MCF 10A (cell line): ENCODE data around the gene BDKRB1. TPM values are rescaled to one million over a fixed set of nuclear protein-coding genes. Genes with fewer than 3 reads are reported as not detected.

ENCODE experiments used
- Bru-seq: library from RNA; stranded (reverse); fragments of 400-500 nt; gene quantifications from one replicate; lab custom pipeline; 2021; lab: Mats Ljungman, UMichigan
- BruChase-seq, 2 experiments: library from RNA; stranded (reverse); fragments of 400-500 nt; gene quantifications; one replicate each; lab custom pipeline; 2021; lab: Mats Ljungman, UMichigan
- BruUV-seq: library from RNA; stranded (reverse); fragments of 400-500 nt; replicated peaks from 2 replicates; lab custom pipeline; 2021; lab: Mats Ljungman, UMichigan
- CTCF ChIA-PET: fragments of 300-600 bp; sonication (Branson Sonifier 250); formaldehyde crosslinking; extraction: SDS; loops from one replicate; lab custom pipeline; 2021; ENCODE audit warnings: antibody characterized with exemption, inconsistent platforms; lab: Yijun Ruan, JAX
- POLR2A ChIA-PET: fragments of 300-600, 350-650 bp; sonication (Branson Sonifier 250); formaldehyde crosslinking; extraction: SDS; loops from one replicate; lab custom pipeline; 2020; ENCODE audit warnings: antibody characterized with exemption, inconsistent platforms; lab: Yijun Ruan, JAX
- DNase-seq: peaks from one replicate; pipeline ENCODE4 v3.0.0-alpha.2; 2018; ENCODE audit not compliant: unreplicated experiment
- H3K27ac Mint-ChIP-seq: one replicate; pipeline ENCODE4 v1.8.0; 2022; ENCODE audit warnings: mild to moderate bottlenecking, low read depth, mixed read lengths; ENCODE audit not compliant: unreplicated experiment
- H3K27me3 Mint-ChIP-seq: one replicate; pipeline ENCODE4 v1.8.0; 2022; ENCODE audit warnings: mixed read lengths; ENCODE audit not compliant: insufficient read depth, unreplicated experiment
- H3K36me3 Mint-ChIP-seq: one replicate; pipeline ENCODE4 v1.8.0; 2022; ENCODE audit warnings: mild to moderate bottlenecking, moderate library complexity, mixed read lengths; ENCODE audit not compliant: insufficient read depth, unreplicated experiment
- H3K4me1 Mint-ChIP-seq: one replicate; pipeline ENCODE4 v1.8.0; 2022; ENCODE audit warnings: mixed read lengths; ENCODE audit not compliant: insufficient read depth, unreplicated experiment
- H3K4me3 Mint-ChIP-seq: one replicate; pipeline ENCODE4 v1.8.0; 2022; ENCODE audit warnings: mild to moderate bottlenecking, moderate library complexity, mixed read lengths; ENCODE audit not compliant: unreplicated experiment
- H3K9me3 Mint-ChIP-seq: one replicate; pipeline ENCODE4 v1.8.0; 2022; ENCODE audit warnings: mixed read lengths; ENCODE audit not compliant: unreplicated experiment
- CTCF ChIP-seq: fragments of 200-600 bp; IDR thresholded peaks from one replicate; pipeline ENCODE4 v1.8.0; 2022; ENCODE audit warnings: antibody characterized with exemption, mild to moderate bottlenecking; ENCODE audit not compliant: unreplicated experiment
- intact Hi-C: fragments of 100-400 bp; cut with micrococcal nuclease; formaldehyde crosslinking; loops from 2 replicates; pipeline ENCODE4 v1.14.1; 2022
- long read RNA-seq: library from polyadenylated mRNA; stranded (forward); transcript quantifications from one replicate; pipeline ENCODE4 v2.0.0, GENCODE V29; 2022
- total RNA-seq: library from RNA; stranded (reverse); gene quantifications from 2 replicates; pipeline ENCODE4 v1.2.3, GENCODE V29; 2022

The BDKRB1 gene
- 0.32 and 0.51 TPM in 2 replicates for total RNA-seq
- percentile 12 among the genes with signal in this experiment for Bru-seq, nascent RNA
- percentile 19 among the genes with signal in this experiment for BruChase-seq, experiment 1, labeled RNA remaining after a 6-hour chase
- BruChase-seq, experiment 2, labeled RNA remaining after a 2-hour chase: percentile 14 among the genes with signal in this experiment
- long read RNA-seq: 0 reads

GRCh38 chr14:96255501-96256366 is at the start of gene BDKRB1:
Gene BDKRB1, plus strand, starts transcription at chr14:96256210. Its CDS starts 7,473 bp downstream, at chr14:96263683.
- Mint-ChIP-seq H3K4me3 (peak within 1 kb of the TSS; percentile 39), H3K9me3 (no peaks in the 10 kb centered on the region), H3K27ac (peak within 1 kb of the TSS; percentile 39), H3K4me1 (peaks cover 36% of the 10 kb centered on the region), H3K27me3 (no peaks in the 10 kb centered on the region), H3K36me3 (no peaks in the 10 kb centered on the region)
- BruUV-seq: no TSS peak
- POLR2A ChIA-PET: interaction anchor here (0.7 to 3.3 kb wide), 18 partner anchors 9 to 1911 kb away, joined by 3 to 21 read pairs (median 4); partner anchors contain the start of gene BDKRB2
- CTCF ChIA-PET: interaction anchor here (0.6 to 3.7 kb wide), 8 partner anchors 9 to 199 kb away, joined by 3 to 18 read pairs (median 3); no protein-coding TSS in a partner anchor
- DNase-seq: peak; percentile 86
- TF ChIP-seq CTCF: no peak
- intact Hi-C loops: loop anchor here (1.0 kb wide), 1 partner anchor 12 kb away; no protein-coding TSS in a partner anchor

- H3K9me3 Mint-ChIP-seq: no peaks in the 10 kb centered on the region
- H3K27me3 Mint-ChIP-seq: no peaks in the 10 kb centered on the region
- no peaks in the 10 kb centered on the region for H3K36me3 Mint-ChIP-seq
- H3K27ac Mint-ChIP-seq: no peak overlapping the region
- no TSS peak for BruUV-seq
- DNase-seq: peak; percentile 40
- peak overlapping the region; percentile 74 for H3K4me3 Mint-ChIP-seq
- intact Hi-C loops: loop anchor here (10.0 kb wide), 1 partner anchor 72 kb away; no protein-coding TSS in a partner anchor
- CTCF ChIA-PET: interaction anchor here (0.6 to 1.0 kb wide), 2 partner anchors 36 to 57 kb away, joined by 3 to 4 read pairs; no protein-coding TSS in a partner anchor
- POLR2A ChIA-PET: interaction anchor here (0.7 to 4.4 kb wide), 3 partner anchors 10 to 672 kb away, joined by 3 to 25 read pairs (median 4); partner anchors contain the start of gene GLRX5
- no peak for TF ChIP-seq CTCF
- H3K4me1 Mint-ChIP-seq: peaks cover 48% of the 10 kb centered on the region
Observed at GRCh38 chr14:96206461-96206860, 49.5 kb upstream of the BDKRB1 start.

GRCh38 chr14:96207686-96208085 is 48.3 kb upstream of the BDKRB1 start:
- POLR2A ChIA-PET: interaction anchor here (1.2 kb wide), 1 partner anchor 49 kb away, joined by 4 read pairs; the partner anchor contains the start of gene BDKRB1
- Mint-ChIP-seq H3K27me3 (no peaks in the 10 kb centered on the region), H3K4me1 (peaks cover 37% of the 10 kb centered on the region), H3K4me3 (no peak overlapping the region), H3K27ac (no peak overlapping the region), H3K36me3 (peaks cover 2% of the 10 kb centered on the region), H3K9me3 (peaks cover 9% of the 10 kb centered on the region)
- no peak for DNase-seq
- no TSS peak for BruUV-seq
- CTCF ChIA-PET: interaction anchor here (0.6 to 0.9 kb wide), 4 partner anchors 9 to 104 kb away, joined by 3 read pairs; no protein-coding TSS in a partner anchor
- no peak for TF ChIP-seq CTCF
- intact Hi-C loops: loop anchor here (10.0 kb wide), 1 partner anchor 73 kb away; no protein-coding TSS in a partner anchor
